NB4 (cell line): ENCODE measurements around the gene SAMD9L.

Experiments used
- CTCF ChIP-seq: IDR thresholded peaks from one replicate; pipeline ENCODE4 v1.5.1; 2012; ENCODE audit warnings: low read depth, low read length
- MAX ChIP-seq: IDR thresholded peaks from 2 replicates; pipeline ENCODE4 v1.6.1; 2011; ENCODE audit warnings: low read depth, low read length
- POLR2A ChIP-seq: IDR thresholded peaks from 2 replicates; pipeline ENCODE4 v1.6.1; 2011; ENCODE audit warnings: mild to moderate bottlenecking; ENCODE audit not compliant: insufficient read length; ENCODE audit errors: extremely low read depth

- TF ChIP-seq CTCF, result no peak
- TF ChIP-seq POLR2A, result no peak
- TF ChIP-seq MAX, result no peak
These were observed at the start of gene SAMD9L for GRCh38 chr7:93148144-93148543.
